Activated effector memory CD4-positive, alpha-beta T cell treated with Interleukin-2 at 50 U/mL for 16 hours (primary cell): ENCODE measurements around the gene MINDY1.

Source experiments
- DNase-seq: peaks from one replicate; pipeline ENCODE4 v3.0.0-alpha.2; 2020

The MINDY1 gene, protein sequence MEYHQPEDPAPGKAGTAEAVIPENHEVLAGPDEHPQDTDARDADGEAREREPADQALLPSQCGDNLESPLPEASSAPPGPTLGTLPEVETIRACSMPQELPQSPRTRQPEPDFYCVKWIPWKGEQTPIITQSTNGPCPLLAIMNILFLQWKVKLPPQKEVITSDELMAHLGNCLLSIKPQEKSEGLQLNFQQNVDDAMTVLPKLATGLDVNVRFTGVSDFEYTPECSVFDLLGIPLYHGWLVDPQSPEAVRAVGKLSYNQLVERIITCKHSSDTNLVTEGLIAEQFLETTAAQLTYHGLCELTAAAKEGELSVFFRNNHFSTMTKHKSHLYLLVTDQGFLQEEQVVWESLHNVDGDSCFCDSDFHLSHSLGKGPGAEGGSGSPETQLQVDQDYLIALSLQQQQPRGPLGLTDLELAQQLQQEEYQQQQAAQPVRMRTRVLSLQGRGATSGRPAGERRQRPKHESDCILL

DNA sequence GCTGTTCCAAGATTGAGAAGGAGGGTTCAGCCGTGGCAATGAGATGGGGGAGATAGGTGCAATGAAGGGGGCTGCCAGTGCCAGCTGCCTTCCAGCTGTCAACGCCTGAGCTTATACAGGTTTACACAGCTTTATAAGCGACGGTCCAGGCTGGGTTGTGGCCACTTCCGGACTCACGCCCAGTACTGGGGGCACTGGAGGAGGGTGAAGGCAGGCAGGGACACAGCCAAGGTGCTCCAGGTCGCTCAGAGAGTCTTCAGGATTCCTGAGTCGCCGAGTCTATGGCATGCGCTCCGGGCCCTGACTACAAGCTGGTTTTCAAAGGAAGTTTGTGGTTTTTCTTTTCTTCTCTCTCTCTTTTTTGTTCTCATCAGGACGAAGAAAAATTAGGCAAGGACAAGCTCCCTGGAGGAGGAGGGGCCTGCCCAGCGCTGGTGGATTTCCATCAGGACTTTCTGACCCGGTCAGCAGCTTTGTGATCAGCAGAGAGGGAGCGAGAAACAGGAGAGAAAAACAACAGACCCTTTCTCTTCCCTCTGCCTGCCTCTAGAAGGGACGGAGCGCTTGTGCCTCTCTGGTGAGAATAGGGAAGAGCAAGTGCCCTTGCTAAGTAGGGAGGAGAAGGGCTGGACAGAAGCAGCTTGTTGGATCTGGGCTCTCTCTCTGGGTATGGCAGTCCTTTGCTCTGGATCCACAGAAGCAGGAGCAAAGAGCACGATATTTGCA lies at the start of gene MINDY1:
Gene MINDY1 (minus strand): TSS at position 576 of the 726 bp plus-strand sequence. CDS start 4,285 bp downstream, outside the sequence.
- no peak for DNase-seq

DNA sequence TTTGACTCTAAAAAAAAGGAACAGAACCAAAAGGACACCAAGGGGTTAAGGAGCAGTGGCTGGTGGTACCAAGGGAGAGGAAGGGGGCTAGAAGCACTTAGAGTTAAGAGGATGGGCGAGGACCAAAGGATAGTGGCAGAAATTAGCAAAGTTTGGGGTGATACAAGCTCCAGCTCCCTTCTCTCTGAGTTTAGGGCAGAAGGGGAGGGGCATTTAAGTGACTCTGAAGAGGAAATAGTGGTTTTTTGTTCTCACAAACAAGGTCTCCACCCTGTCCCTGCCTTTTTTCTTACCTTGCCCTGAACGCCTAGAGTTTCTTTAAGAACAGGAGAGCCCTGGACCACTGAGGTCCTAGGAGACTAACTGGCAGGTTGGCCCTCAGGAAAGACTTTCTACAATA lies 49.4 kb upstream of the MINDY1 start:
- DNase-seq = peak; percentile 16

DNA sequence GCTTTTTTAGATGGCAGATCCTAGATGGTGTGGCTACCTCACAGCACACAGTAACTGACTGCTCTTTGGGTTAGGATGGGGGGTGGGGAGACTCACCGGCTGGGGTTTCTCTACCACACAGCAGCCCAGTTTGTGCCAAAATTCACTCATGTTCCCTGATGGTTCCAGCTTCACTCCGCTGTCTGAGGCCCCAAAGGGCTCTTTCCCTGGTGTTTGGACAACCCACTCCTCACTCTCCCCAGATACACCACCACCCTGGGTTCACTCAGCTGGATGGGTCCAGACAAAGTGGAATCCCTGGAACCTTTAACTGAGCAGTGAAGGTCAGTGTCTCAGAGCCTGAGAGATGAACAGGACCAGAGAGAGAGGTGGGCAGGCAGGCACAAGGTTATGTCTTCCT lies 48.9 kb upstream of the MINDY1 start:
- no peak for DNase-seq

DNA sequence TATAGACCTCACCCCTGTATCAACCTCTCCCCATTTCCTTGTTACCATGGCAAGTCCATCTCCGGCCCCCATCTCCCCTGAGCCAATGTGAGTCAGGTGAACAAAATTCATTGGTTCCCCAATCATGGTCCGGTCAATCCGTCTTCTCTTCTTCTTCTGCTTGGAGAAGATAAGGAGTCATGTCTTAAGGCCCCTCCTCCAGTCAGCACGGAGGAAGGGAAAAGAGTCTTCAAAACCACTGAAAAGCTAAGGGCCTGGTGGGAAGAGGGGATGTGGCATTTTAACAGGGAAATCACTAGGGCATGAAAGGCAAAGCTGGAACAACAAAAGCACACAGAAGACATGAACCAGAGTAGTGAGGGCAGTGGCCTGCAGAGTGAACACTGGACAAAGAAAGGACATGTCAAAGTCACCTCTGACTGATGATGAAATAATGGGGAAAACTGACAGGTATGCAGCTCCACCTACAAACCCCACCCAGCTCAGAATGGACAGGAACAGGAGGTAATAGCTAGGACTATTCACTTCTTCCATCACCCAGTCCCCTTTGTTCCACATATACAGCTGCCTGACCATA lies 48.4 kb upstream of the MINDY1 start:
- no peak for DNase-seq

DNA sequence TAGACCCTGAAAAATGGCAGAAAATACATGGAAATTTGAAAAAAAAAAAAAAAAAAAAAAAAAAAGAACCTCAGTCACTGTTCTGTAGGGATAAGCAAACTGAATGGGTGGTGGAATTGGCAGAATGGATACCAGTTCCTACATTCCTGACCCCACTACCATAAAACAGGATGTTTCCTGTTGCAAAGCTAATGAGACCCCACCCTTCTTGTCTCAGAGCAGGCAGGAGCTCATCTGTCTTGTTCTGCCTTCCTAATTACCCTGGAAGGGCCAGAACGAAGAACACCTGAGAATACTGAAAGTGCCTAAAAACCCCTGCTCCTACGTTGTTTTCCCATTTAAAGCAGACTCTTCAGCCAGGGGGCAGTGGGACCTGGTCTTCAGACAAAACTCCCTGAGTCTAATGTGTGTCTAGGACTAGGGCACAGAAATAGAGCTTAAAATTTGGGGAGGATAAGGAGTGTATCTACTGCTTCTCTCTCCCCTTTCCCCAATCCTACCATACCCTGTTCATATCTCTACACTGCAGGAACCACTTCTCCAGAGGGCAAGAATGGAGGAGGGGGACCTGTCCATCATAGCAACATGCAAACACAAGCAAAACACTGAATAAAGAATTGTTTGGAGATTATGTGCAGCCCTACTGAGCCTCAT lies 44.8 kb upstream of the MINDY1 start:
- DNase-seq = no peak

DNA sequence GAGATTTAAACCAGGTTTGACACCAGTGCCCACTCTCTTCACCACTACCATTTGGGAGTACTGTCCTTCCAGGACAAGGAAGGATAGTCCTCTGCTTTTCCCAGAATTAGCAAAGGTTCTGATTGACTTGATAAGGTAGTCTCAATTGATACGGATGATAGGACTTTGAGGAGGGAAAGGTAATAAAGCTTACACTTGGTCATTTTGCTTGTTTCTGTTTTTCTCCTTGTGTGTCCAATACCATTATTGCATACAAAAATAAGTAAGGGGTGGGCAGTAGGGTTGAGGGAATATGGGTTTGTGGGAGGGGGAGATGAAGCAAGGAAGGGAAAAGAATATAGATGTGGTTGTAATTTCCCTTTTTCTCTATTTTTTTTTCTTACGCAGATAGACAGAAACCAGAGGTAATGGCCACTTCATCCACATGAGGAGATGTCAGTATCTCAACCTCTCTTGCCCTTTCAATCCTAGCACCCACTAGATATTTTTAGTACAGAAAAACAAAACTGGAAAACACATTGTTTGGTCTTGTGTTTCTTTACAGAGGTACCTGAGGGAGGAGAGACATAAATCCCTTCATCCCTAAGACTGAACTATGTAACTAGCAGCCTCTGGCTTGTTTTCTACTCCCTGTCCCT lies 43.5 kb upstream of the MINDY1 start:
- no peak for DNase-seq

DNA sequence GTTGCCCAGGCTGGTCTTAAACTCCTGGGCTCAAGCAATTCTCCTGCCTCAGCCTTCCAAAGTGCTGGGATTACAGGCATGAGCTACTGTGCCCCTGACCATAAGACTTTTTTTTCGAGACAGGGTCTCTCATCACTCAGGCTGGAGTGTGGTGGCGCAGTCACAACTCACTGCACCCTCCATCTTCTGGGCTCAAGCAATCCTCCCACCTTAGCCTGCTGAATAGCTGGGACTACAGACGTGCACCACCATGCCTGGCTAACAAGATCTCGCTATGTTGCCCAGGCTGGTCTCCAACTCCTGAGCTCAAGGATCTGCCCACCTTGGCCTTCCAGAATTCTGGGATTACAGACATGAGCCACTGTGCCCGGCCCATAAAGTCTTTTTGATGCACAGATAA lies 42.8 kb upstream of the MINDY1 start:
- DNase-seq = no peak

DNA sequence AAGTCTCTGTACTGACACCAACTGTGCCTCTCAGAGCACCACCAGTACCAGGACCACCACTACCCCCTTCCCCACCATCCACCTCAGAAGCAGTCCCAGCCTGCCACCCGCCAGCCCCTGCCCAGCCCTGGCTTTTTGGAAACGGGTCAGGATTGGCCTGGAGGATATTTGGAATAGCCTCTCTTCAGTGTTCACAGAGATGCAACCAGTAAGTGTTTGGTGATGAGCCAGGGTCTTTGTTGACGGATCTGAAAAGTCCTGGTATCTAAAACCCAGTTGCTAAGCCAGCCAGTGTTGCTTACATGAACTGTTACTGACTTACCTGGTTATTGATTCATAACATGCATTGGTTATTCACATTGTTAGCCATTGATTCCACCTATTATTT lies 41.9 kb upstream of the MINDY1 start:
- DNase-seq = peak; percentile 47

DNA sequence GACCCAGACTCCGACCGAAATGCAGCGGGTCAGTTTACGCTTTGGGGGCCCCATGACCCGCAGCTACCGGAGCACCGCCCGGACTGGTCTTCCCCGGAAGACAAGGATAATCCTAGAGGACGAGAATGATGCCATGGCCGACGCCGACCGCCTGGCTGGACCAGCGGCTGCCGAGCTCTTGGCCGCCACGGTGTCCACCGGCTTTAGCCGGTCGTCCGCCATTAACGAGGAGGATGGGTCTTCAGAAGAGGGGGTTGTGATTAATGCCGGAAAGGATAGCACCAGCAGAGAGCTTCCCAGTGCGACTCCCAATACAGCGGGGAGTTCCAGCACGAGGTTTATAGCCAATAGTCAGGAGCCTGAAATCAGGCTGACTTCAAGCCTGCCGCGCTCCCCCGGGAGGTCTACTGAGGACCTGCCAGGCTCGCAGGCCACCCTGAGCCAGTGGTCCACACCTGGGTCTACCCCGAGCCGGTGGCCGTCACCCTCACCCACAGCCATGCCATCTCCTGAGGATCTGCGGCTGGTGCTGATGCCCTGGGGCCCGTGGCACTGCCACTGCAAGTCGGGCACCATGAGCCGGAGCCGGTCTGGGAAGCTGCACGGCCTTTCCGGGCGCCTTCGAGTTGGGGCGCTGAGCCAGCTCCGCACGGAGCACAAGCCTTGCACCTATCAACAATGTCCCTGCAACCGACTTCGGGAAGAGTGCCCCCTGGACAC lies 41.4 kb upstream of the MINDY1 start:
- no peak for DNase-seq

DNA sequence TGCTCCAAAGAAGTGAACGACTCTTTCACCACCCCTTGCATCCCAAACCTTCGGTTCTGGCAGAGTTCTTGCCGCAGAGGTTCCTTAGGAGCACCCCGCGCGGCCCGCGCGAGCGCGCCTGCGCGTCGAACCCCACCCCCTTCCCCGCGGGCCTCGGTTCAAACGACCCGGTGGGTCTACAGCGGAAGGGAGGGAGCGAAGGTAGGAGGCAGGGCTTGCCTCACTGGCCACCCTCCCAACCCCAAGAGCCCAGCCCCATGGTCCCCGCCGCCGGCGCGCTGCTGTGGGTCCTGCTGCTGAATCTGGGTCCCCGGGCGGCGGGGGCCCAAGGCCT lies 40.9 kb upstream of the MINDY1 start, which contains the start of gene C1orf56:
Gene C1orf56 (plus strand): TSS at position 161 of the 334 bp plus-strand sequence. CDS start 97 bp downstream, at position 258.
- DNase-seq = peak; percentile 48

DNA sequence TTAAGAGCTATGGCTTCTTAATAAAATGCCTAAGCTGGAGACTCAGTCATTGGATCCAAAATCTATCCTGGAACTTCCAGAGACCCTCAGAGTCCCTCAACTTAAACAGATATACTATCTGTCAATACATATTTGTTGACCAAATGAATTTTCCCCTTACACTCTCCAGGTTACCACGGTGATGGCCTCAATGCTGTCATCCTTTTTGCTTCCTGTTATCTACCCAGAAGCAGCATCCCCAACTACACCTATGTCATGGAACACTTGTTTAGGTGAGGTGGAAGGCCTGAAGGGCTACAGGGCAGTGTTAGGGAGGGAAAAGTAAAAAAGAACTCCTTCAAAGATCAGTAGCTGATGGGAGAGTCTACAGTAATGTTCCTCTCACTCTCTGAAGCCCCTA lies 36.5 kb upstream of the MINDY1 start:
- no peak for DNase-seq

DNA sequence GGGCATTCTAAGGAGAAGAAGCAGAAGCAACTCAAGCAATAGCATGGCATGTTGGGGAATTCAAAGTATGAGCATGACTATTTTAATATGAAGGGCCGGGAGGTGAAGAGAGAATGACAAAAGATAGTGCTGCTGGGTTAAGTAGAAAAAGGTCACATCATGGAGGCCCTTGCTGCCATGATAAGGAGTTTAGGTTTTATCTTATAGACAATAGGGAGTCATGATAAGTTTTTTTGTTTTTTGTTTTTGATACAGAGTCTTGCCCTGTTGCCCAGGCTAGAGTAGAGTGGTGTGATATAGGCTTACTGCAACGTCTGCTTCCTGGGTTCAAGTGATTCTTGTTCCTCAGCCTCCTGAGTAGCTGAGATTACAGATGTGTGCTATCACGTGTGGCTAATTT lies 32.8 kb upstream of the MINDY1 start:
- DNase-seq = no peak

DNA sequence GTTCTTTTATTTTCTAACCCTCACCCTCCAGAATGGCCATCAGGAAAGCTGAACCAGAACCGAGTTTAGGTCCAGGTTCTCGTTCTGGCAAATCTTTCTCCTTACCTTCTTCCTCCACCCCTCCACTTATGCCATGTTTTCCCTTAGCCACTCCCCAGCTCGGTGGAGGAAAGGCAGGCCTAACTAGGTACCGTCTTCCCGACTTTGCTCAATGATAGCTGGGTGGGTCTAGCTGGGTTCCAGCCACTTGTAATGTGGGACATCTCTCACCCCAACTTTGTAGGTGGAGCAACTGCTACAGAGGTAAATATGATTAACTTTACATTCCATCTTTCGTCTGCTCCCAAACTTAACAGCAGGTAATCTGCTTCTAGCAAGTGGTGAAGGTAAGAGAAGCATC lies 30.3 kb upstream of the MINDY1 start:
- no peak for DNase-seq

DNA sequence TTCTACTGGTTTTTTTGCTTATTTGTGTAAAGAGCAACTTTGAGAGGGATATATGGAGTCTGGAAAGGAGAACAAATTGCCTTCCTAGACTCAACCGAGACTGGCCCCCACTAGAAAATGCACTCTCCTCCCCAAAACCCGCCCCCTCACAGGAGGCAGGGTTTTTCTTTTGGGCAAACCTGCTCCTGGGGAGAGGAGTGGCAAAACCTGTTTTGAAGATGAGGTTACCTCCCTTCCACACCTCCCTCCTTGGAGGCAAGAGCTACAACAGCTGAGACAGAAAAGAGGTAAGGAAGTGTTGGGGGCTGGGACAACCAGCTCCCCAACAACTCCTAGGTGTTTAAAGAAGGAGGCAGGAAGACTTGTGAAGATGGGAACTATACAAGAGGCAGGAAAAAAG lies 29.7 kb upstream of the MINDY1 start, which contains the start of gene BNIPL:
Gene BNIPL (plus strand): TSS at position 231 of the 400 bp plus-strand sequence. CDS start 140 bp downstream, at position 371.
- DNase-seq = no peak

DNA sequence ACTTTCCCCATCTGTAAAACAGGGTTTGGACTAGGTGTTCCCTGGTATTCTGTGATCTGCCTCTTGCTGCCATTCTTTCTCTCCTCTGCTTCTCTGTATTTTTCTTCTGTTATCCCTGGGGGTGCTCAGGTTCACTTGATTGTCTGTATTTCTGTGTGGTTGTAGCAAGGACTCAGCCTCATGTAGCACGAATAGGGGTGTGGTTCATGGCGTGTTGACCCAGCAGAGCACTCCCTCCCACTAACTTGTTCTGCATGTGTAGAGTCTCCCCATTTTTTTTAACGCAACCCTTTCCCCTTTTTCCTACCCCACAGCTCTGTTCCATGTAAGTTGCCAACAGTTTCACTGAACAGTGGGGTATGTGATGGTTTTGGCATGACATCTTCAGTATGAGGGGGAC lies 28.5 kb upstream of the MINDY1 start:
- no peak for DNase-seq

DNA sequence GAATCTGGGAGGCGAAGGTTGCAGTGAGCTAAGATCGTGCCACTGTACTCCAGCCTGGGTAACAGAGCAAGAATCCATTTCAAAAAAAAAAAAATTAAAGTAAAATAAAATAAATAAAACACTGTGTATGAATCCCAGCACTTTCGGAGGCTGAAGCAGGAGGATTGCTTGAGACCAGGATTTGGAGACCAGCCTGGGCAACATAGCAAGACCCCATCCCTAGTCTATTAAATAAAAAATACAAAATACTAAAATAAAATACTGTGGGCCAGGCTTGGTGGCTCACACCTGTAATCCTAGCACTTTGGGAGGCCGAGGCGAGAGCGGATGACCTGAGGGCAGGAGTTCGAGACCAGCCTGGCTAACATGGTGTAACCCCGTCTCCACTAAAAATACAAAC lies 25.5 kb upstream of the MINDY1 start:
- no peak for DNase-seq

DNA sequence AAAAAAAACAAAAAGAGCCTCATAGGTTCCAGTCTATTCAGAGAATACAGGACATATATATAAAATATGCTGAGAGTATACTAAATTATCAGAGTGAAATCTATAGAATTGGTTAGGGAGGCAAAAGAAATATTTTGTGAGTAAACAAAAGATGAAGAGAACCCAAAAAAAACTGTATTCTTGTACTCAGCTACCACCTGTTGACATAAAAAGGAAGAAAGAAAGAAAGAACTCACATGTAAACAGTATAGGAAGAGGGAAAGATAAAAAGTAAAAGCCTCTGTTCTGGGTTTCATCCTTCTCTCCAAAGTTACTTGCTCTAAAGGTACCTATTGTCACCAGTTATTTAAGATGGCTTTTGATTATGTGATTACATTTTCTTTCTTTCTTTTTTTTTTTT lies 19.8 kb upstream of the MINDY1 start:
- no peak for DNase-seq

DNA sequence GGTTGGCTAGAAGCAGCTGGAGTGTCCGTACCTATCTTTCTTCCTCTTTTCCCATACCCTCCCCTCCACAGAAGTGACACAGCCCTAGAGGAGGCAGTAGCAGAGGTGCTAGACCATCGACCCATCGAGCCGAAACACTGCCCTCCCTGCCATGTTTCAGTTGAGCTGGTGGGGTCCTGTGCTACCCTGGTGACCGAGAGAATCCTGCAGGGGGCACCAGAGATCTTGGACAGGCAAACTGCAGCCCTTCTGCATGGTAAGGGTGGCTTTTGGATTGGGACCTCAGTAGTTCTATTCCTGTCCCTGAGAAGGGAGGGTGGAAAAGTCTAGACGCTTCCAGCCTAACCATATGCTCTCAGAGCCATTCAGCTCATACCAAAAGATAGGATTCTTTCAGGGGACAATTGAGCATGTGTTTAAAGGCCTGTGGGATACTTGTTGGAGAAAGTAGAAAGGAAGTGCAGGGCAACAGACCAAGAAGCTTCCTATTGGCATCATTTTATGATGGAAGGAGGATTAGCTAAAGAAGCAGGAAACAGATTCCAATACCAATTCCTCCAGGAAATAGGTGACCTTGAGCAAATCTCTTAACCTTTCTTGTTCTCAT lies 17.9 kb upstream of the MINDY1 start:
- DNase-seq = peak; percentile 74

DNA sequence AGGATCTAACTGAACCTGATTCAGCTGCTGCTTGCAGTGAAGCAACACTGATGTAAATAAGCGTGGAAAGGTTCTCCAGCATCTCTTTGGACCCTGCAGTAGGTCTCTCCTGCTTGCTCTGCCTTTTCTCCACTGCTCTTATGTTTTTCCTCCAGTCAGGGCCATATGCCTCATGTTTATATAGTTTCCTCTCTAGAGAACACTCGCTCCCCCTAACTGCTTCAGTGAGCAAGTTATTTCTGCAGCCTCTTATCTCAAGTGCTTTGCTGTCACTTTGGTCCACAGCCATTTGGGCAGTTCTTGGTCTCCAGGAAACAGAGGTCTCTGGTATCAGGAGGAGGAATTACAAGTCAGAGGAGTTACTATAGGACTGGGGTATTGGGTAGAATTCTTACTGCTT lies 6.8 kb upstream of the MINDY1 start:
- DNase-seq = no peak

DNA sequence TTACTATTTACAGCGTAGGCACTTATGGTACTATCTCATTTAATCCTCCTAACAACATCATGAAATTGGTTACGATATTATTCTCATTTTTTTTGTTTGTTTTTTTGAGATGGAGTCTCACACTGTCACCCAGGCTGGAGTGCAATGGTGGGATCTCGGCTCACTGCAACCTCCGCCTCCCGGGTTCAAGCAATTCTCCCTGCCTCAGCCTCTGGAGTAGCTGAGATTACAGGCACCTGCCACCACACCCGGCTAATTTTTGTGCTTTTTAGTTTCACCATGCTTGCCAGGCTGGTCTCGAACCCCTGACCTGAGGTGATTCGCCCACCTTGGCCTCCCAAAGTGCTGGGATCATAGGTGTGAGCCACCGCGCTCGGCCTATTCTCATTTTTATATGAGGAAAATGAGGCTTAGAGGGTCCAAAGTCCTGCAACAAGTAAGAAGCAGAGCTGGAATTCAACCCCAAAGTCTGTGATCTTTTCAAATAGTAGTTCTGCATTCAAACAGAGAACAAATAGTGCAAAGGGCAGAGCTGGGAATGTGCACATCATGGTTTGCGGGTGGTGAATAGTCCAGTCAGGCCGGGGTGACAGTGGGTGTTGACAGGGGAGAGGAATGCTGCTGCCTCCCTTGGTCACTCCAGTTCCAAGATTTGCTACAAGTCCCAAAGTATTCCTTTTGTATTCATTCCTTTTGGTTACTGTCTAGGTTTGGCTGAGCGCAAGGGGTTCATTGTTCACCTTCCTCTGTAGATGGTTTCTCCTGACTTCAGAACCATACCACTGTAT lies 6.2 kb upstream of the MINDY1 start:
- DNase-seq = no peak
